Neural progenitor cell (in vitro differentiated cells): ENCODE data around the gene PGBD5.
A peak's percentile ranks its signal among the peaks of the same experiment; 100 is the strongest.

ENCODE experiments used
- CTCF ChIP-seq: fragments of 200-600 bp; sonication (generic); IDR thresholded peaks from 2 replicates; pipeline ENCODE4 v1.5.1; 2017; ENCODE audit warnings: antibody characterized with exemption, mild to moderate bottlenecking
- EZH2 ChIP-seq: fragments of 200-600 bp; sonication (generic); IDR thresholded peaks from 2 replicates; pipeline ENCODE4 v1.6.1; 2017; ENCODE audit warnings: antibody characterized with exemption, mild to moderate bottlenecking, moderate library complexity
- EZH2phosphoT487 ChIP-seq: fragments of 200-600 bp; sonication (generic); IDR thresholded peaks from 2 replicates; pipeline ENCODE4 v1.6.1; 2017; ENCODE audit warnings: antibody characterized with exemption

- TF ChIP-seq CTCF = peak; percentile 12
- no peak for TF ChIP-seq EZH2
- TF ChIP-seq EZH2phosphoT487 = no peak
These were observed 123.1 kb downstream of the PGBD5 start for GRCh38 chr1:230303069-230303468.
